Measurements from ENCODE around the gene MAMLD1. TPM values are rescaled to one million over a fixed set of nuclear protein-coding genes. Genes with fewer than 3 reads are reported as not detected.

The MAMLD1 gene
- polyA plus RNA-seq, 1 experiment, result 3.7 TPM

- TF ChIP-seq, protein P1, sequence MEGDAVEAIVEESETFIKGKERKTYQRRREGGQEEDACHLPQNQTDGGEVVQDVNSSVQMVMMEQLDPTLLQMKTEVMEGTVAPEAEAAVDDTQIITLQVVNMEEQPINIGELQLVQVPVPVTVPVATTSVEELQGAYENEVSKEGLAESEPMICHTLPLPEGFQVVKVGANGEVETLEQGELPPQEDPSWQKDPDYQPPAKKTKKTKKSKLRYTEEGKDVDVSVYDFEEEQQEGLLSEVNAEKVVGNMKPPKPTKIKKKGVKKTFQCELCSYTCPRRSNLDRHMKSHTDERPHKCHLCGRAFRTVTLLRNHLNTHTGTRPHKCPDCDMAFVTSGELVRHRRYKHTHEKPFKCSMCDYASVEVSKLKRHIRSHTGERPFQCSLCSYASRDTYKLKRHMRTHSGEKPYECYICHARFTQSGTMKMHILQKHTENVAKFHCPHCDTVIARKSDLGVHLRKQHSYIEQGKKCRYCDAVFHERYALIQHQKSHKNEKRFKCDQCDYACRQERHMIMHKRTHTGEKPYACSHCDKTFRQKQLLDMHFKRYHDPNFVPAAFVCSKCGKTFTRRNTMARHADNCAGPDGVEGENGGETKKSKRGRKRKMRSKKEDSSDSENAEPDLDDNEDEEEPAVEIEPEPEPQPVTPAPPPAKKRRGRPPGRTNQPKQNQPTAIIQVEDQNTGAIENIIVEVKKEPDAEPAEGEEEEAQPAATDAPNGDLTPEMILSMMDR (IDR thresholded peaks at IDR 0.05; ENCODE audit: low read depth, low read length), result no peak
- H3K27ac ChIP-seq (ENCODE audit: low read depth, low read length), result no peak overlapping the region
- H3K4me3 ChIP-seq (ENCODE audit: low read depth, low read length), result no peak overlapping the region
- ChIA-PET CTCF (no interaction called here), POLR2A (no interaction called here)
- H3K27me3 ChIP-seq (ENCODE audit: control insufficient read depth, insufficient read depth, low read length), result no peaks in the 10 kb centered on the region
- no peaks in the 10 kb centered on the region for H3K9me3 ChIP-seq (ENCODE audit: control insufficient read depth, insufficient read depth, low read length)
- no peak for DNase-seq (ENCODE audit: low read depth, low spot score)
Observed at GRCh38 chrX:150416469-150416868, 53.4 kb downstream of the MAMLD1 start.

- Histone ChIP-seq H3K9me3 (ENCODE audit: control insufficient read depth, insufficient read depth, low read length) (no peaks in the 10 kb centered on the region), H3K4me3 (ENCODE audit: low read depth, low read length) (no peak overlapping the region), H3K27me3 (ENCODE audit: control insufficient read depth, insufficient read depth, low read length) (no peaks in the 10 kb centered on the region), H3K27ac (ENCODE audit: low read depth, low read length) (no peak overlapping the region)
- TF ChIP-seq, protein P1 (IDR thresholded peaks at IDR 0.05; ENCODE audit: low read depth, low read length), result no peak
- no peak for DNase-seq (ENCODE audit: low read depth, low spot score)
- ChIA-PET CTCF (interaction anchor here (0.6 kb wide), 1 partner anchor 394 kb away, joined by 5 read pairs; no protein-coding TSS in a partner anchor), POLR2A (no interaction called here)
Observed at GRCh38 chrX:150421816-150422215, 58.7 kb downstream of the MAMLD1 start.

DNA sequence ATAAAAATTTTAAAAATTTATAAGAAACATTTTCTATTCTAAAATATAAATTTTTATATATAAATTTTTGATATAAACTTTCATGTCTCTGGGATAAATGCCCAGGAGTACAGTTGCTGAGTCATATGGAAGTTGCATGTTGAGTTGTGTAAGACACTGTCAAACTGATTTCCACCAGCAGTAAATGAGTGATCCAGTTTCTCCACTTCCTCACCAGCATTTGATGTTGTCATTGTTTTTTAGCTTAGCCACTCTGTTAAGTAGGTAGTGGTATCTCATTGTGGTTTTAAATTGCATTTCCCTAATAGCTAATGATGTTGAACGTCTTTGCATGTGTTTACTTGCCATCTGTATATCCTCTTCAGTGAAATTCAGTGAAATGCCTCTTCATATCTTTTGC is 66.5 kb downstream of the MAMLD1 start:
- DNase-seq (ENCODE audit: low read depth, low spot score), result peak; percentile 39
- ChIA-PET CTCF (interaction anchor here (0.7 kb wide), 2 partner anchors 17 to 84 kb away, joined by 4 to 8 read pairs; no protein-coding TSS in a partner anchor), POLR2A (interaction anchor here (0.7 kb wide), 1 partner anchor 176 kb away, joined by 8 read pairs; no protein-coding TSS in a partner anchor)
- TF ChIP-seq, protein P1 (IDR thresholded peaks at IDR 0.05; ENCODE audit: low read depth, low read length), result no peak
- Histone ChIP-seq H3K4me3 (ENCODE audit: low read depth, low read length) (no peak overlapping the region), H3K9me3 (ENCODE audit: control insufficient read depth, insufficient read depth, low read length) (no peaks in the 10 kb centered on the region), H3K27me3 (ENCODE audit: control insufficient read depth, insufficient read depth, low read length) (no peaks in the 10 kb centered on the region), H3K27ac (ENCODE audit: low read depth, low read length) (no peak overlapping the region)

DNA sequence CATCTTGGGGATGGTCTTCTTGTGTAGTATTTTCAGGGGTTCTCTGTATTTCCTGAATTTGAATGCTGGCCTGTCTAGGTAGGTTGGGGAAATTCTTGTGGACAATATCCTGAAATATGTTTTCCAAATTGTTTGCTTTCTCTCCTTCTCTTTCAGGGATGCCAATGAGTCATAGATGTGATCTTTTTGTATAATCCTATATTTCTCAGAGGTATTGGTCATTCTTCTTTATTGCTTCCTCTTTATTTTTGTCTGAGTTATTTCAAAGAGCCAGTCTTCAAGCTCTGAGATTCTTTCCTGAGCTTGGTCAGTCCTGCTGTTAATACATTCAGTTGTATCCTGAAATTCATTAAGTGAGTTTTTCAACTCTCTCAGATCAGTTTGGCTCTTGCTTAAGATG is 73.1 kb downstream of the MAMLD1 start:
- Histone ChIP-seq H3K4me3 (ENCODE audit: low read depth, low read length) (no peak overlapping the region), H3K27me3 (ENCODE audit: control insufficient read depth, insufficient read depth, low read length) (no peaks in the 10 kb centered on the region), H3K27ac (ENCODE audit: low read depth, low read length) (no peak overlapping the region), H3K9me3 (ENCODE audit: control insufficient read depth, insufficient read depth, low read length) (no peaks in the 10 kb centered on the region)
- ChIA-PET POLR2A (no interaction called here), CTCF (no interaction called here)
- TF ChIP-seq, protein P1 (IDR thresholded peaks at IDR 0.05; ENCODE audit: low read depth, low read length), result no peak
- no peak for DNase-seq (ENCODE audit: low read depth, low spot score)

- H3K4me3 ChIP-seq (ENCODE audit: low read depth, low read length), result no peak overlapping the region
- H3K9me3 ChIP-seq (ENCODE audit: control insufficient read depth, insufficient read depth, low read length), result no peaks in the 10 kb centered on the region
- TF ChIP-seq, protein P1 (IDR thresholded peaks at IDR 0.05; ENCODE audit: low read depth, low read length), result no peak
- H3K27ac ChIP-seq (ENCODE audit: low read depth, low read length), result no peak overlapping the region
- CTCF ChIA-PET, result interaction anchor here (0.6 kb wide), 1 partner anchor 309 kb away, joined by 3 read pairs; no protein-coding TSS in a partner anchor
- no peaks in the 10 kb centered on the region for H3K27me3 ChIP-seq (ENCODE audit: control insufficient read depth, insufficient read depth, low read length)
- DNase-seq (ENCODE audit: low read depth, low spot score), result no peak
- POLR2A ChIA-PET, result no interaction called here
Observed at GRCh38 chrX:150438165-150438564, 75.0 kb downstream of the MAMLD1 start.
